Colonic mucosa (tissue), 4 donors: ENCODE measurements around the gene ARHGAP30. TPM values are rescaled to one million over a fixed set of nuclear protein-coding genes. Genes with fewer than 3 reads are reported as not detected.
"Not testable (repeated sequence)": the region's sequence is repeated elsewhere in the genome, so short reads cannot be mapped to it uniquely, and the experiment has no call there.

ENCODE experiments used
- DNase-seq: peaks from one replicate; pipeline ENCODE4 v3.0.0-alpha.2; 2020
- H3K27ac ChIP-seq: fragments of 200-600 bp; one replicate; pipeline ENCODE4 v1.8.0; 2021
- H3K27me3 ChIP-seq: fragments of 200-600 bp; one replicate; pipeline ENCODE4 v1.8.0; 2021
- H3K36me3 ChIP-seq: fragments of 200-600 bp; one replicate; pipeline ENCODE4 v1.8.0; 2021
- H3K4me1 ChIP-seq: fragments of 200-600 bp; one replicate; pipeline ENCODE4 v1.8.0; 2021; ENCODE audit warnings: mild to moderate bottlenecking
- H3K4me3 ChIP-seq: fragments of 200-600 bp; one replicate; pipeline ENCODE4 v1.8.0; 2021
- H3K9ac ChIP-seq, 2 donors: one replicate each; pipeline ENCODE4 v1.7.0; 2013; ENCODE audit warnings: control low read depth in 2 of 2, low read depth in 2 of 2, low read length in 2 of 2
- H3K9me3 ChIP-seq: fragments of 200-600 bp; one replicate; pipeline ENCODE4 v1.8.0; 2021
- intact Hi-C: fragments of 100-400 bp; cut with DNase I; formaldehyde crosslinking; loops from one replicate; pipeline ENCODE4 v1.14.1; 2022
- total RNA-seq, 2 donors: library from RNA; stranded (reverse); fragmentation: NEBNext Ultra II Directional in 1 of 2; extraction: Animal tissue kit (Norgen Biotek cat#: 25700) in 1 of 2; gene quantifications; one replicate each; pipeline ENCODE4 v1.2.1, GENCODE V29; 2021
- TF ChIP-seq, protein P1 (sequence below): fragments of 200-600 bp; IDR thresholded peaks from one replicate; pipeline ENCODE4 v1.8.0; 2022; ENCODE audit warnings: antibody characterized with exemption, mild to moderate bottlenecking
- donor health status: healthy.
- donor health status: DM: no; HTN: no; CAD: no.
- donor health status: DM: no; HTN: no; CAD: no.

Gene ARHGAP30
- total RNA-seq, 2 donors from 2014 or later = 3.5 to 5.3 TPM

DNA sequence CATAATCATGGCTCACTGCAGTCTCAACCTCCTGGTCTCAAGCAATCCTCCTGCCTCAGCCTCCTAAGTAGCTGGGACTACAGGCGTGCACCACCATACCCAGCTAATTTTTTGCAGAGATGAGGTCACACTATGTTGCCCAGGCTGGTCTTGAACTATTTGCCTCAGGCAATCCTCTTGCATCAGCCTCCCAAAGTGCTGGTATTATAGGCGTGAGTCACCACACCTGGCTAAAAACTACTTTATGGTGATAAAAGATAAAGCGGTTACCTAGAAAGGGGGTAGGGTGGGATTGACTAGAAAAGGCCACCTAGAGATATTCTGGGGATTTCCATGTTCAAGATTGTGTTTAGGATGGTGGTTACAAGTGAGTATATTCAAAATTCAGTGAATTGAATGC, 35.9 kb downstream of the ARHGAP30 start:
- H3K27me3 ChIP-seq = no peaks in the 10 kb centered on the region
- H3K4me1 ChIP-seq = peaks cover 6% of the 10 kb centered on the region
- DNase-seq = no peak
- no peaks in the 10 kb centered on the region for H3K9me3 ChIP-seq
- intact Hi-C loops = no loop called here
- H3K9ac ChIP-seq = no peak overlapping the region
- H3K27ac ChIP-seq = no peak overlapping the region
- H3K4me3 ChIP-seq = no peak overlapping the region
- no peaks in the 10 kb centered on the region for H3K36me3 ChIP-seq
- TF ChIP-seq, protein P1, sequence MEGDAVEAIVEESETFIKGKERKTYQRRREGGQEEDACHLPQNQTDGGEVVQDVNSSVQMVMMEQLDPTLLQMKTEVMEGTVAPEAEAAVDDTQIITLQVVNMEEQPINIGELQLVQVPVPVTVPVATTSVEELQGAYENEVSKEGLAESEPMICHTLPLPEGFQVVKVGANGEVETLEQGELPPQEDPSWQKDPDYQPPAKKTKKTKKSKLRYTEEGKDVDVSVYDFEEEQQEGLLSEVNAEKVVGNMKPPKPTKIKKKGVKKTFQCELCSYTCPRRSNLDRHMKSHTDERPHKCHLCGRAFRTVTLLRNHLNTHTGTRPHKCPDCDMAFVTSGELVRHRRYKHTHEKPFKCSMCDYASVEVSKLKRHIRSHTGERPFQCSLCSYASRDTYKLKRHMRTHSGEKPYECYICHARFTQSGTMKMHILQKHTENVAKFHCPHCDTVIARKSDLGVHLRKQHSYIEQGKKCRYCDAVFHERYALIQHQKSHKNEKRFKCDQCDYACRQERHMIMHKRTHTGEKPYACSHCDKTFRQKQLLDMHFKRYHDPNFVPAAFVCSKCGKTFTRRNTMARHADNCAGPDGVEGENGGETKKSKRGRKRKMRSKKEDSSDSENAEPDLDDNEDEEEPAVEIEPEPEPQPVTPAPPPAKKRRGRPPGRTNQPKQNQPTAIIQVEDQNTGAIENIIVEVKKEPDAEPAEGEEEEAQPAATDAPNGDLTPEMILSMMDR = no peak

DNA sequence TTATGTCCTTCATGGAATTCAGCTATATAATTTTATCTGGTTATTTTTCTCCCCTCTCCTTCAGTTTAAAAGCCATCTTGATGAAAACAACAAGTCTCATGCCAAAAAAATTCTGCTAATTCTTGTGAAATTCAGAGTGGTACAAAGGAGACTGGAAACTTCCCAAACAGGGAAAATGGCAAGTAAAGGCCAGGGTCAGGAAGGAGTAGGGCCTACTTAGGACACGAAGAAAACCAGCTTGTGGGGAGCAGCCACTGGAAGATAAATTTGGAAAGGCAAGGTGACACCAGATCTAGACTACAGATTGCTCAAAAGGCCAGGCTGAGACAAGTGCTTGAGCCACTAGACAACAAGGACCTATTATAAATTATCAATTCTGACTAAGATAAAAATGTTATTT, 37.3 kb downstream of the ARHGAP30 start:
- Histone ChIP-seq H3K9me3 (no peaks in the 10 kb centered on the region), H3K27ac (no peak overlapping the region), H3K9ac (no peak overlapping the region), H3K4me3 (no peak overlapping the region), H3K36me3 (no peaks in the 10 kb centered on the region), H3K4me1 (peaks cover under 1% of the 10 kb centered on the region), H3K27me3 (no peaks in the 10 kb centered on the region)
- no peak for DNase-seq
- intact Hi-C loops = no loop called here
- TF ChIP-seq, protein P1 = no peak

DNA sequence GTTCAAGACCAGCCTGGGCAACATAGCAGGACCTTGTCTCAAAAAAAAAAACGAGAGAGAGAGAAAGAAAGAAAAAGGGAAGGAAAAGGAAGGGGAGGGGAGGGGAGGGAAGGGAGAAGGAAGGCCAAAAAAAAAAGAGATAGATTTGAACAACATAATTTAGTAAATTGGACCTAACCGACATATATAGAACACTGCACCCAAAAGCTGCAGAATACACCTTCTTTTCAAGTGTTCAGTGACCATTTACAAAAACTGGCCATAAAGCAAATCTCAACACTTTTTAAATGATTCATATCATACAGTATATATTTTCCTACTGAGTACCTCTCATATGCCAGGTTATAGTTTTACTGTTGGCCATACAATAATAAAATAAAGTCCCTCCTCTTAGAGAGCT, 37.8 kb downstream of the ARHGAP30 start:
- intact Hi-C loops = no loop called here

DNA sequence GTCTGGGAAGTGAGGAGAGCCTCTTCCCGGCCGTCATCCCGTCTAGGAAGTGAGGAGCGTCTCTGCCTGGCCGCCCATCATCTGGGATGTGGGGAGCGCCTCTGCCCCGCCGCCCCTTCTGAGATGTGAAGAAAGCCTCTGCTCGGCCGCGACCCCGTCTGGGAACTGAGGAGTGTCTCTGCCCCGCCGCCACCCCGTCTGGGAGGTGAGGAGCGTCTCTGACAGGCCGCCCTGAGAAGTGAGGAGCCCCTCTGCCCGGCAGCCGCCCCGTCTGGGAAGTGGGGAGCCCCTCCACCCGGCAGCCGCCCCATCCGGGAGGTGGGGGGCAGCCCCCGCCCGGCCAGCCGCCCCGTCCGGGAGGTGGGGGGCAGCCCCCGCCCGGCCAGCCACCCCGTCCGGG, 40.2 kb downstream of the ARHGAP30 start:
- H3K4me1 ChIP-seq, H3K9me3 ChIP-seq, H3K27me3 ChIP-seq, H3K27ac ChIP-seq, H3K36me3 ChIP-seq, H3K9ac ChIP-seq, DNase-seq, intact Hi-C loops, H3K4me3 ChIP-seq: not testable (repeated sequence)

More for the DNA sequence above, 37.8 kb downstream of the ARHGAP30 start:
- TF ChIP-seq, protein P1 = no peak
- no peak for DNase-seq
- no peaks in the 10 kb centered on the region for H3K9me3 ChIP-seq
- no peak overlapping the region for H3K4me3 ChIP-seq
- no peaks in the 10 kb centered on the region for H3K36me3 ChIP-seq
- no peaks in the 10 kb centered on the region for H3K4me1 ChIP-seq
- H3K27me3 ChIP-seq = no peaks in the 10 kb centered on the region
- no peak overlapping the region for H3K27ac ChIP-seq
- H3K9ac ChIP-seq = no peak overlapping the region

DNA sequence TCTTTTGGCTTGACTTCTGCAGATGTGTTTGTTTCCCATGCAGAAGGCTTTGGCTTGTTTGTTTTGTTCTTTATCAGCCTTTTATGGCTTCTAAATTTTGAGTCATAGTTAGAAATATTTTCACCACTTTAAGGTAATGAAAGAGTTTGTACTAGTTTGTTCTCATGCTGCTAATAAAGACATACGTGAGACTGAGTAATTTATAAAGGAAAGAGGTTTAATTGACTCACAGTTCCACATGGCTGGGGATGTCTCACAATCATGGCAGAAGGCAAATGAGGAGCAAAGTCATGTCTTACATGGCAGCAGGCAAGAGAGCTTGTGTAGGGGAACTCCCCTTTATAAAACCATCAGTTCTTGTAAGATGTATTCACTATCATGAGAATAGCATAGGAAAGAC, 42.7 kb downstream of the ARHGAP30 start:
- H3K4me3 ChIP-seq, H3K36me3 ChIP-seq, intact Hi-C loops, H3K9me3 ChIP-seq, H3K4me1 ChIP-seq, H3K9ac ChIP-seq, DNase-seq, H3K27ac ChIP-seq, H3K27me3 ChIP-seq: not testable (repeated sequence)

DNA sequence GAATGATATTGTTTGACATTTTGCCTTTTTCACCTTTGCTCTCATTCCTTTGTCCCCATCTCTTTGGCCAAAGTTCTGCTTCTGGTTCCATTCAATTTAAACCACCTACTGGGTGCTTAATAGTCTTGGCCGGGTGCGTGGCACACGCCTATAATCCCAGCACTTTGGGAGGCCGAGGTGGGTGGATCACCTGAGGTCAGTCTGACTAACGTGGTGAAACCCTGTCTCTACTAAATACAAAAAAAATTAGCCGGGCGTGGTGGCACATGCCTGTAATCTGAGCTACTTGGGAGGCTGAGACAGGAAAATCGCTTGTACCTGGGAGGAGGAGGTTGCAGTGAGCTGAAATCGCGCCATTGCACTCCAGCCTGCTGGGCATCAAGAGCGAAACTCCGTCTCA, 47.3 kb downstream of the ARHGAP30 start:
- DNase-seq, H3K9ac ChIP-seq, intact Hi-C loops, H3K9me3 ChIP-seq, H3K4me3 ChIP-seq, H3K27me3 ChIP-seq, H3K36me3 ChIP-seq, H3K27ac ChIP-seq: not testable (repeated sequence)
- H3K4me1 ChIP-seq = peaks cover 11% of the 10 kb centered on the region

DNA sequence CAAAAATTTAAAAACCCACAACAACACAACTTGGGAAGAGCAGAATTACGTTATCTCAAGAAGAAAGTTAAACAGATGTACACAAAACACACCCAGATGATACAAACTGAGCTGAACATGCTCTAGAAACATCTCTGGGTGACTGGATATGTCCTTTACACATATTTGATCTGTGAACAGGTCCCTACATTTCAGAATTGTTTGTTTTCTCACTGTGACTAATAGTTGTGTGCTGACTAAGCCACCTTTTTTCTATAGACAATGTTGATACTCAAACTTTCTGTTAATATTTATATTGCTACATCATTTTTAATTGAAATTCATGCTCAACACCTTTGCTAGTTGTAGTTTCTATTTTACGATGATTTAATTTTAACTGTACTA, 47.7 kb downstream of the ARHGAP30 start:
- Histone ChIP-seq H3K9me3 (no peaks in the 10 kb centered on the region), H3K9ac (peak overlapping the region in 1 of 2 donors; percentile 99), H3K4me1 (peaks cover 11% of the 10 kb centered on the region), H3K27me3 (no peaks in the 10 kb centered on the region), H3K36me3 (no peaks in the 10 kb centered on the region), H3K27ac (peak overlapping the region; percentile 73), H3K4me3 (peak overlapping the region; percentile 48)
- no peak for DNase-seq
- TF ChIP-seq, protein P1 = no peak
- intact Hi-C loops = no loop called here
